GM19099 (cell line): ENCODE results near the gene TLE1.

Experiments
- POLR2A ChIP-seq: IDR thresholded peaks from 3 replicates; pipeline ENCODE4 v1.6.1; 2011; ENCODE audit warnings: low read depth; ENCODE audit not compliant: insufficient read length; ENCODE audit errors: extremely low read depth

The TLE1 gene

DNA sequence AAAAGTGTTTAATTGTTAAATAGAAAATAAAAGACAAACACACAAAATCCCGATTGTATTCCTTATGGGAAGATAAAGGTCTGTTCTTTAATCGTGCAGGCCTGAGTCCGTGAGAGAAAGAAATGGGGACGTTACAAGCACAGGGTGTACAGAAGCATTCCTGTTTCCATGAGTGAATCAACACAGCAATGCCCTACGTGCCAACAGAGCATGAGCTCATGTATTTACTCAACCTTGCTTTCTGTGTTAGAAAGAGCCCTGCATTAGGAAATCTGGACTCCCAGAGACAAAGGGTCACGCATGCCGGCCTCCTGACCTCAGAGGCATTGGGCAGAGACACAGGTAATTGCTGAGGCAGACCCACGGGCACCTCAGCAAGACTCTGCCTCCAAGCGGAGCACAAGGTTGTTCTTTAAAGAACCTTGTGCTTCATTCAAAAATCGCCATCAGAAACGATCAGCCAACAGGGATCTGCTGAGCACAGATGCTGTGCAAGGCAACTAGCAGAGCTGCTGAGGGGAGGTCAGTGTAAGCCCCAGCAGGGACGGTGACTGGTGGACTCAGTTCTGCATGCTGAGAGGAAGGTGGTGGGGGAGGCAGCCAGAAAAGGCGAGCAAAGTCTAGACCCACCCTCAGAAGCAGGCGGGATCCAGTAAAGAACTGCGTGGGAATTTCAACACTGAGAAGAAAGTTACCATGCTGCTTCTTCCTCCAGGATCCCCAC, 101.0 kb downstream of the TLE1 start:
- no peak for TF ChIP-seq POLR2A

- no peak for TF ChIP-seq POLR2A
Observed at GRCh38 chr9:81586786-81587185, 102.6 kb downstream of the TLE1 start.

DNA sequence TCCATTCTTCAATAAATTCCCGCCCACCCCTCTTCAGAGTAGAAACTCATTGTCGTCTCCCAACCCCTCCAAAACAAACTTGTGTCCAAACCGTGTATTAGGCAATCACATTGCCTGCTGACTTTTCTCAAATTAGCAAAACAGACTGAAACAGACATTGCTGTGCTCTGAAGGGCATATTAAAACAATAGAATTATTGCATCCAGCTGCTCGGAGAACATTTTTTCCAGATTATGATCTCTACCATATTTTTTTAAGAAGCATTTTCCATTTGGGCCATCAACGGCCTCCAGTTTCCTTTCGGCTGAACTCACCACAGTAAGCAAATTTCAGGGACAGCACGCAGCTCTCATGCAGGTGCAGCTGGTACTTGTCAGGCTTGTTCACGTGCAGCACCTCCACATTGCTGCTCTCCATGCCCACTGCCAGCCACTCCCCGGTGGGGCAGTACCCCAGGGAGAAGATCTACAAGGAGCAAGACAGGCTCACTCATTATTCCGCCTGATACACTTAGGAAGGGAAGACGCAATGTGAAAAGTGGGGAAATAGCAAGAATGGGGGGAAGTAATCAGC, 104.1 kb downstream of the TLE1 start:
- TF ChIP-seq POLR2A: no peak

DNA sequence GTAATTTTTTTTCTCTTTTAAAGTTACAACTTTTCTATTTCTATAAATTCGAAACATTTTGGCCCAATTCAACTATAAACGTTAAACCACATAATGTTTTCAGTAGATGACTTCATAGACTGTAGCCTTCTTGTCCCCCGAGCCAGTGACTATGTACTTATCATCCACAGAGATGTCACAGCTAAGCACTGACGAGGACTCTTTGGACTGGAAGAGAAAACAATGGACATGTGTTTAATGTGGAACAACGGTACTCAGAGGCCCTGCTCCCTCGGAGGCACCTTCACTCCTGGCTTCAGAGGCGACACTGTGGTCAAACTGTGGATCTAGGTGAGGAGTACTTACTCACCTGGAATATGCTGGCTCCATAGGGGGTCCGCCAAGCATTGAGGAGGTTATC, 105.2 kb downstream of the TLE1 start:
- TF ChIP-seq POLR2A: no peak

GRCh38 chr9:81581986-81582385, 107.4 kb downstream of the TLE1 start:
- TF ChIP-seq POLR2A: no peak

GRCh38 chr9:81579381-81579780, 110.0 kb downstream of the TLE1 start:
- no peak for TF ChIP-seq POLR2A

DNA sequence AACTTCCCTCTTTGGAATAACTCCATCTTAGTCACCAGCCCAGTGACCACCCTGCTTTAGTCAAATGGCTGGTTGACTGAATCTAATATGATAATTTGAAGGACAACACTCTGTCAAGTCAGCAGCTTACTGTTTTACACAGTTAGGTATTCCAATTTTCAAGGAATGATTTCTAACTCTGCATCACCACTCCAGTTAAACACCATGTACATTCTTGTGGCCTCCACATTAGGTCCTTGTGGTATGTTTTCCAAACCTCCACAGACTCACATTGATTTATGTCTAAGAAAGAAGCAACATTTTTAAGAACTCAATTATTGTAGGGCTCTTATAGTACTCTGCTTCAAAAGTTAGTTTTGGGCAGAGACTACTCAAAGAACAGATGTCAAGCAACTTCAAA, 110.7 kb downstream of the TLE1 start:
- no peak for TF ChIP-seq POLR2A

DNA sequence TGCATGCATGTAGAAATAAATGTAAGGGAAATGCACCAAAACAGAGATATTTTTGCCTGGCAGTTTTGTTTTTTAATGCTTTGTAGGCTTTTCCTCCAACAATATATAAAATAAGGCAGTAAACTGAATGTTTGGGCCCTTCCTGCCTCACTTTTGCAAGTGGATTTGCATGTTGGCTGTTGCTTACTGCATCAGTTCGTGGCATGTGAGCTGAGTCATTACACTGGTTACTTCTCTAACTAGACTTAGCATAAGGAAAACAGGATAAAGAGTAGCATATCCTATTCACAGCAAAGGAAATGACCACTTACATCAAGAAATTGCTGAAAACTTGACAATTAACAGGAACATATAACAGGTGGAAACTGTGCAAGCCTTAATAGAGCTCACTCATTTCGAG, 113.4 kb downstream of the TLE1 start:
- TF ChIP-seq POLR2A: no peak

- no peak for TF ChIP-seq POLR2A
Observed at GRCh38 chr9:81574405-81574804, 114.9 kb downstream of the TLE1 start.

GRCh38 chr9:81573415-81574321, 115.7 kb downstream of the TLE1 start:
- no peak for TF ChIP-seq POLR2A

DNA sequence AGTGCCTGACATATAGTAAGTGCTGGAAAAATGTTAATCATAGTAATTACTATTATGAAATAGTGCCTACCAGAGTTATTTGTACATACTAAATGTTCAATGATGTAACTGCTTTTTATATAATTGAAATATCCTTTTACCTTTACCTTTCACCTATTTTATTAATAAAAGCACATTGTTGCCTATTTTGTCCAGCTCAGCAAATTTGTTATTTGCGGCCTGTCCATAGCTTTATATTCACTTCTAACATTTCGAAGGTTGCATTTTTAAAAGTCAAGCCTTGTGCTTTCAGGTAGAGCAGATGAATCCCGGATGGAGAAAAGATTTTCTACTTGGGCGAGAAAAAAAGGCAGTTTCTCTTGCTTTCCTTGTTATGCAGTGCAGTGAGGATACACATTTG, 119.3 kb downstream of the TLE1 start:
- TF ChIP-seq POLR2A: no peak

- no peak for TF ChIP-seq POLR2A
Observed at GRCh38 chr9:81566074-81566698, 123.2 kb downstream of the TLE1 start.

DNA sequence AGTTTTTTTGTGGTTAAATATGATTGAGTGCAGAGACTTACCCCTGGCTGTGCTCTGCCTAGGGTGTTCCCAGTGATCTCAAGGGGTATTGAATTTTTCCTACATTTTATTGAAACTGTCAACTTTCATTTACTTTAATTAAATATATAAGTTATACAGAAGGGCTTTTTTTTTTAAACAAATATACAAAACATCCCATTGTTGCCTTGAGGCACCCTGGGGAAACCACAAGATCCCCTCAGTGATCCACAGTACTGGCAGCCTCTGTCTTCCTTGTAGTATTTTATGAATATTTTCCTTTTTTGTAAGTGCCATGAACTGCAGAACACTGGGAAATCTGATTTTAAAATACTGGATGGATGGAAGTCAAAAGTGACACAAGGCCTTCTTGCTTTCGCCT, 123.7 kb downstream of the TLE1 start:
- no peak for TF ChIP-seq POLR2A

GRCh38 chr9:81565144-81565543, 124.2 kb downstream of the TLE1 start:
- TF ChIP-seq POLR2A: no peak

DNA sequence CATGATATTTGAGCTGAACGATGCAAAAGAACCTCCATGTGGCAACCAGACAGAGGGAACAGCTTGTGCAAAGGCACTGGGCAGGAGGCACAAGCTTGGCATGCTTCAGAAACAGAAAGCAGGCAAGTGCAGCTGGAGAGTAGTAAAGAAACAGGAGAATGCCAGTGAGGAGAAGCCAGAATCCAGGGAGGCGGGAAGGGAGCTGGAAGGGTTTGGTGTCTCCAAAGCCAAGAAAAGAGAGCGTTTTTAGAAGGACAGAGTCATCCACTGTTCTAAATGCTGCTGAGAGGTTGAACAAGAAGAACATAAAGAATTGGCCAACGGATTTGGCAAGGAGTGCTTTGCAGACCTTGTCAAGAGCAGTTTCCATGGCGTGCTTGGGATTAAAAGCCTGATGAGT, 124.7 kb downstream of the TLE1 start:
- TF ChIP-seq POLR2A: no peak
